CD4-positive, alpha-beta T cell (primary cell): Measurements from ENCODE around the gene TRAPPC2L. TPM values are rescaled to one million over a fixed set of nuclear protein-coding genes. Genes with fewer than 3 reads are reported as not detected.

Experiments used
- ATAC-seq: fragments of 200-7000 bp; cut with Tn5 transposase; one replicate; pipeline ENCODE4 v1.10.0; 2022; ENCODE audit warnings: mild to moderate bottlenecking; ENCODE audit not compliant: poor library complexity
- CTCF ChIA-PET: fragments of 350-600 bp; sonication (Branson Sonifier 250); formaldehyde crosslinking; loops from one replicate; lab custom pipeline; 2021; ENCODE audit warnings: antibody characterized with exemption, inconsistent platforms; lab: Charles Lee
- POLR2A ChIA-PET: fragments of 350-600 bp; sonication (Branson Sonifier 250); formaldehyde crosslinking; loops from one replicate; lab custom pipeline; 2021; ENCODE audit warnings: antibody characterized with exemption, inconsistent platforms; lab: Charles Lee
- DNase-seq, 14 experiments: peaks; one replicate each; pipeline ENCODE4 v3.0.0-alpha.2; 2013 to 2020; ENCODE audit warnings: mixed read lengths in 2 of 14
- H3K27ac ChIP-seq, 2 donors: one replicate each; pipeline versions ENCODE4 v1.5.1 to v1.7.0; 2013; ENCODE audit warnings: low read length in 2 of 2, low read depth in 1 of 2, mild to moderate bottlenecking in 1 of 2
- H3K27me3 ChIP-seq, 2 experiments: 1 replicate in 1 of 2; 2 replicates in 1 of 2; pipeline versions ENCODE4 v1.6.1 to v1.7.0; 2013; ENCODE audit warnings: low read length in 2 of 2, control low read depth in 1 of 2, mild to moderate bottlenecking in 1 of 2, moderate library complexity in 1 of 2; ENCODE audit not compliant: insufficient read depth in 2 of 2, control insufficient read depth in 1 of 2
- H3K36me3 ChIP-seq: one replicate; pipeline ENCODE4 v1.6.1; 2013; ENCODE audit warnings: low read length, control low read depth; ENCODE audit not compliant: insufficient read depth
- H3K4me1 ChIP-seq: one replicate; pipeline ENCODE4 v1.6.1; 2013; ENCODE audit warnings: low read length, control low read depth; ENCODE audit not compliant: insufficient read depth
- H3K4me3 ChIP-seq: one replicate; pipeline ENCODE4 v1.5.1; 2013; ENCODE audit warnings: mild to moderate bottlenecking, low read length, moderate library complexity
- H3K9me3 ChIP-seq, 2 experiments: 1 replicate in 1 of 2; 2 replicates in 1 of 2; pipeline versions ENCODE4 v1.6.1 to v1.7.0; 2013; ENCODE audit warnings: low read length in 2 of 2, mild to moderate bottlenecking in 2 of 2, control low read depth in 1 of 2, moderate library complexity in 1 of 2; ENCODE audit not compliant: control insufficient read depth in 1 of 2, insufficient read depth in 1 of 2
- H3K27ac Mint-ChIP-seq: one replicate; pipeline ENCODE4 v1.8.0; 2020; ENCODE audit warnings: mixed read lengths
- H3K27me3 Mint-ChIP-seq: one replicate; pipeline ENCODE4 v1.8.0; 2021; ENCODE audit warnings: mixed read lengths
- H3K36me3 Mint-ChIP-seq: one replicate; pipeline ENCODE4 v1.8.0; 2021; ENCODE audit warnings: low read depth, mixed read lengths
- H3K4me1 Mint-ChIP-seq: one replicate; pipeline ENCODE4 v1.8.0; 2021; ENCODE audit warnings: low read depth, mixed read lengths
- H3K4me3 Mint-ChIP-seq: one replicate; pipeline ENCODE4 v1.8.0; 2020; ENCODE audit warnings: mild to moderate bottlenecking, mixed read lengths
- H3K9me3 Mint-ChIP-seq: one replicate; pipeline ENCODE4 v1.8.0; 2020; ENCODE audit warnings: mixed read lengths
- CTCF ChIP-seq: fragments of 200-600 bp; IDR thresholded peaks from one replicate; pipeline ENCODE4 v1.8.0; 2022; ENCODE audit warnings: antibody characterized with exemption, mild to moderate bottlenecking
- intact Hi-C, 2 experiments: fragments of 100-400 bp; cut with DNase I in 1 of 2; cut with micrococcal nuclease in 1 of 2; formaldehyde crosslinking; loops; one replicate each; pipeline versions ENCODE4 v1.15.1 to v1.9.0; 2023 to 2025; cut with DNase I, micrococcal nuclease
- total RNA-seq, 174 experiments: library from RNA in 2 of 174; stranded (reverse) in 2 of 174; gene quantifications; one replicate each; pipeline ENCODE4 v1.2.3 and lab custom pipeline; 2021 to 2026

TRAPPC2L gene
- total RNA-seq, 2 experiments from 2014 or later = 48.0 to 48.2 TPM

- DNase-seq = no peak
- intact Hi-C loops = no loop called here
- H3K4me1 Mint-ChIP-seq = no peaks in the 10 kb centered on the region
- no peaks in the 10 kb centered on the region for H3K27me3 ChIP-seq
- H3K4me1 ChIP-seq = no peaks in the 10 kb centered on the region
- H3K9me3 Mint-ChIP-seq = no peaks in the 10 kb centered on the region
- ATAC-seq = no peak
- no peak overlapping the region for H3K27ac Mint-ChIP-seq
- no peaks in the 10 kb centered on the region for H3K36me3 Mint-ChIP-seq
- no peaks in the 10 kb centered on the region for H3K36me3 ChIP-seq
- no peak overlapping the region for H3K4me3 Mint-ChIP-seq
- H3K4me3 ChIP-seq = no peak overlapping the region
- no peak overlapping the region for H3K27ac ChIP-seq
- ChIA-PET CTCF (no interaction called here), POLR2A (no interaction called here)
- no peak for TF ChIP-seq CTCF
- no peaks in the 10 kb centered on the region for H3K9me3 ChIP-seq
- no peaks in the 10 kb centered on the region for H3K27me3 Mint-ChIP-seq
These were observed 44.9 kb downstream of the TRAPPC2L start for GRCh38 chr16:88901718-88902337.

- no peaks in the 10 kb centered on the region for H3K27me3 ChIP-seq
- Mint-ChIP-seq H3K4me3 (no peak overlapping the region), H3K9me3 (no peaks in the 10 kb centered on the region), H3K4me1 (no peaks in the 10 kb centered on the region), H3K36me3 (no peaks in the 10 kb centered on the region), H3K27ac (no peak overlapping the region), H3K27me3 (no peaks in the 10 kb centered on the region)
- ChIA-PET POLR2A (no interaction called here), CTCF (no interaction called here)
- ATAC-seq (no peak), DNase-seq (no peak)
- no peaks in the 10 kb centered on the region for H3K36me3 ChIP-seq
- no peak overlapping the region for H3K4me3 ChIP-seq
- intact Hi-C loops = no loop called here
- H3K4me1 ChIP-seq = no peaks in the 10 kb centered on the region
- no peaks in the 10 kb centered on the region for H3K9me3 ChIP-seq
- H3K27ac ChIP-seq = no peak overlapping the region
- no peak for TF ChIP-seq CTCF
These were observed 45.8 kb downstream of the TRAPPC2L start for GRCh38 chr16:88902744-88903143.

- DNase-seq (no peak), ATAC-seq (no peak)
- H3K4me1 ChIP-seq = no peaks in the 10 kb centered on the region
- no peak for TF ChIP-seq CTCF
- no peaks in the 10 kb centered on the region for H3K27me3 ChIP-seq
- no peaks in the 10 kb centered on the region for H3K4me1 Mint-ChIP-seq
- CTCF ChIA-PET = no interaction called here
- POLR2A ChIA-PET = no interaction called here
- H3K9me3 Mint-ChIP-seq = no peaks in the 10 kb centered on the region
- H3K27ac ChIP-seq = no peak overlapping the region
- H3K4me3 ChIP-seq = no peak overlapping the region
- no peaks in the 10 kb centered on the region for H3K27me3 Mint-ChIP-seq
- no peak overlapping the region for H3K4me3 Mint-ChIP-seq
- no peak overlapping the region for H3K27ac Mint-ChIP-seq
- no peaks in the 10 kb centered on the region for H3K36me3 ChIP-seq
- no peaks in the 10 kb centered on the region for H3K9me3 ChIP-seq
- no peaks in the 10 kb centered on the region for H3K36me3 Mint-ChIP-seq
- intact Hi-C loops = no loop called here
These were observed 46.3 kb downstream of the TRAPPC2L start for GRCh38 chr16:88903267-88903666.
